HUDEP-2 (cell line): Measurements from ENCODE around the gene RBMS3.

Source experiments
- DNase-seq, 76 experiments: peaks; one replicate each; lab custom pipeline; 2025; ENCODE audit not compliant: unreplicated experiment in 76 of 76; lab: John Stamatoyannopoulos, UW

RBMS3 gene

GRCh38 chr3:29906906-29907305 lies 626.0 kb downstream of the RBMS3 start:
- DNase-seq: no peak

DNA sequence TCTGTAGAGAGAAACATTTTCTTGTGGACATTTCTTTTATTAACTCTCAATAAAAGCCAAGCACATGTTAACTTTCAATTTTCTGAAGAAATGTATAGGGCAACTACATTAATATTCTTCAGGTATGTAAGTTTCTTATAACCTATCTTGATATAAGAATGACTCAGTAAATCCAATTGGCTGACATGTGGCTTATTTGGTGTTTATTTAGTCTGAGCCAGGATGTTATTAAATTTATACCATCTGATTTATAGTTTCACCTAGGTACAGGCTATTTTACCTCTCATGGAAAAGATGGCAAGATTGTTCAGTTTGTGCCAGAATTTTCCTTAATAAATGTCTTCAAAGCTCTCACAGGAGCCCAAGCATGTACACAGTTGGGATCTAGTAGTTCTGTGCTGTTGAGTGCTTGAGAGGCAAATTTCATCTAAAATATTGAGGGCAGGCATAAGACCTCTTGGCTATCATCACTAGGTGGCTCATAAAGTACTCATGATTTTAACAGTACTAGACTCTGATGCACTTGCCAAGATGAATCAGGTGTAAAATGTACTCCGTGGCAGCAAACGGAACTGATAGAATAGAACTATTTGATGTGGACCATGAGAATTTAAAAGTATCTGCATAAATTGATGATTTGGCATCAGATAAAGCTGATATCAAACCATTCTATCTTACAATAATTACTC lies 631.9 kb downstream of the RBMS3 start:
- no peak for DNase-seq

GRCh38 chr3:29914861-29915524 lies 634.1 kb downstream of the RBMS3 start:
- DNase-seq: no peak

- DNase-seq: no peak
Measured at GRCh38 chr3:29919571-29919970, 638.7 kb downstream of the RBMS3 start.

GRCh38 chr3:29922992-29923746 lies 642.3 kb downstream of the RBMS3 start:
- no peak for DNase-seq

- DNase-seq: no peak
Measured at GRCh38 chr3:29924783-29925561, 644.1 kb downstream of the RBMS3 start.

- DNase-seq: no peak
Measured at GRCh38 chr3:29926378-29926777, 645.5 kb downstream of the RBMS3 start.

- no peak for DNase-seq
Measured at GRCh38 chr3:29932696-29933325, 651.9 kb downstream of the RBMS3 start.

GRCh38 chr3:29933802-29934490 lies 653.1 kb downstream of the RBMS3 start:
- no peak for DNase-seq

GRCh38 chr3:29934751-29935150 lies 653.9 kb downstream of the RBMS3 start:
- no peak for DNase-seq

DNA sequence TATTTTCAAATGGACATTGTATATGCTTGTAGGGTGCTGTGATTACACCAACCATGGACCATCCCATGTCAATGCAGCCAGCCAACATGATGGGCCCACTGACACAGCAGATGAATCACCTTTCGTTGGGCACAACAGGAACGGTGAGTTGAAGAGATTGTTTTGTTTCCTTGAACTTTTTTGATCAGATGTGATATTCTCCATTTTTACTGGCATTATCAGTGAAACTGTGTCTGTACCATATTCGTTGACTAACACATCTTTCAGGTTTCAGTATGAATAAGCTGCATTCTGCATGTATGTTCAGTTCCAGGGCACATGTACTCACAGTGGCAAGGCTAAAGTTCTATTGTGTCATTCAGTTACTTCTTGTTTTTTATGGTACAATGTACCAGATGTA lies 655.2 kb downstream of the RBMS3 start:
- no peak for DNase-seq

DNA sequence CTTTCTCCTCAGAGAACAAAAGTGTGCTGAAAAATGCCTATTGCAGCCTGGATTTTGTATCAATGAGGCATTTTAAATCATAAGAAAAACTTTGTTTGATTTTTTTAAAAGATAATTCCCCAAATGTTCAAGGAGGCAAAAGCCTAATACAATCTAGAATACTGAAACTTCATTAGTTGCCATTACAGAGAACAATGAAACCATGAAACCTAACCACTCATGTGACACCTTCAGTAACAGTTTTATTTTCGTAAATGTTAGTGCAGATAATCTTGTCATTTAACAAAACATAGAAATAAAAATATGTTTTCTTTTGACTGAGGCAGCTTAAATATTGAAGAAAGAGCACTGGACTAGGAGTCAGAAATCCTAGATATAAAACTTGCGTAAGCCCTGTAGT lies 655.9 kb downstream of the RBMS3 start:
- DNase-seq: no peak

- no peak for DNase-seq
Measured at GRCh38 chr3:29937185-29937584, 656.3 kb downstream of the RBMS3 start.

DNA sequence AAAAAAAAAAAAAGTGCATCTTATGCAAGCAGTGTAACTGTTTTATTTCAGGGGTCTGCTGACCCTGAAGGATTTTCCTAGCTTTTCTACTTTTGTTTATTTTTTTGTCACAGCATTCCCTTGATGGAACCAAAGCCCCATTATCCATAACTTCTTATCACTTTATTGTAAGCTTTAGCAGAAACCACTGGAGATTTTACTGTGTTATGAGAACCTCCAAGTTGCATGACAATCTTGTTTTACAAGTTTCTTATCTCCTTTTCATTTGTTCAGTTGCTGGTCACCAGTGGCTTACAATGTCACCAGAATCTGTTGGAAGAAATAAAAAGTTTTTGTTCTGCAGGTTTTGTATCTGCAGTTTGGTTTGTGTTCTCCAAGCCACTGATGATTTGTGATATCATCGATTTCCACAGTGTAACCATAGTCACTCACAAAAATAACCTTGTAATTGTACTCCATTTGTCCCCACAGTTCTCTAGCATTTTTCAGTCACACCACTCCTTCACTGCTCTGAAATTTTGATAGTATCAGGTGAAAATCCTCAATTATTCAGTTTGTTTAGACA lies 660.0 kb downstream of the RBMS3 start:
- no peak for DNase-seq

GRCh38 chr3:29942297-29942696 lies 661.4 kb downstream of the RBMS3 start:
- DNase-seq: no peak

DNA sequence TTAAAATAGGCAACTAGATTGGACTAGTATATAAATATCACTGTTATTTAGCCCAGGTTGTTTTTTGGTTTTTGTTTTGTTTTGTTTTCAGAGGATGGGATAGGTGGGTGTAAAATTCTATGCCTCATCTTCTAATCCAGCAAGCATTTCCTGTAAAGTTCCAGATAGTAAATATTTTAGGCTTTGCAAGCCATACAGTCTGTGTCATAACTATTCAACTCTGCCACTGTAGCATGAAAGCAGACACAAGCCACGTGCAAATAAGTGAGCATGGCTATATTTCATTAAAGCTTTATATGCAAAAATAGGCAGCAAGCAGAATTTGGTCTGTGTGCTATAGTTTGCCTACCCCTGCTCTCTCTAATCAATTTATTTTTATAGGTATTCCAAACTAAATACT lies 668.3 kb downstream of the RBMS3 start:
- DNase-seq: no peak

GRCh38 chr3:29949940-29950616 lies 669.2 kb downstream of the RBMS3 start:
- peak in 1 of 76 experiments; percentile 1 for DNase-seq

- DNase-seq: no peak
Measured at GRCh38 chr3:29952431-29952830, 671.6 kb downstream of the RBMS3 start.

DNA sequence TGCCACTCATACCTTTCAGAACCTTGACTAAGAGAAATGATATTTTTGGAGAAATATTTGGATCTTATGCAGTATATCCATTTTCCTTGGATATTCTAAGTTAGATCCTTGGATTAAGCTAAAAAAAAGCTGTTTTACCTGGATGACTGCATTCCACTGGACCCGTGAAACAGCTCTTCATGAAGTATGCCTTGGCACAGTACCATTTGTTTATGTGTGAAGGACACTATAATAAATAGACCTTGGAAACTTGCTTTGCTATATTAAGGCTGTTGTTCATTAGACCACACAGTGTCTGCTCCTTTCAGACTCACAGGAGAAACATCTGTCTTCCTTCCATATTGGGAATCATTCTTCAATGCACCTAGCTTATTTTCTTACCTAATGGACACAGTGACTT lies 674.5 kb downstream of the RBMS3 start:
- no peak for DNase-seq
